ENCODE measurements around the gene C2orf76. TPM values are rescaled to one million over a fixed set of nuclear protein-coding genes. Genes with fewer than 3 reads are reported as not detected.

C2orf76 gene
- total and polyA plus RNA-seq, 2 donors (not counting 1 experiment from before 2014, with no cell fraction given), result 6.9 to 13.6 TPM

DNA sequence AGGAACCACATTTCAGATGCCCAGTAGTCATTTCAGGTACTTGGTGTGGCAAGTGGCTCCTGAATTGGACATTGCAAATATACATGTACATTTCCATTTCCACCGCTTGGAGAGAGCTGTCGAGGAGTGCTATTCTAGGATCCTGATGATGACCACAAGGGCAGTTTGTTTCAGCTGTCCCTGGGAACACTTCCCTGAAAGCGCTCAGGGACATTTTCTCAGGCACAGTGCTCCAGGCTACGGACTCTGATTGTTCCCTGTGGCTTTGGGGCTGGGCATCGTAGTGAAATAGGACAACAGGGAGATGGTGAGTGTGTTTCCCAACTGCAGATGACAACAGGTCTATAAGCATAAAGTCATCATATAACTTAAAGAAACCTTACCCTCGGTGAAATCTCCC is 3.2 kb upstream of the C2orf76 start:
- no peak overlapping the region for H3K4me2 ChIP-seq (replicated peaks; ENCODE audit: low read depth, low read length, poor library complexity, severe bottlenecking)
- peaks cover 21 to 31% of the 10 kb centered on the region in 2 donors for H3K4me1 ChIP-seq (ENCODE audit: control insufficient read depth in 2 of 2, insufficient read depth in 2 of 2, low read length in 2 of 2)
- H3K36me3 ChIP-seq (replicated peaks in 1 of 2; ENCODE audit: control extremely low read depth in 1 of 2, control insufficient read depth in 1 of 2, extremely low read depth in 1 of 2, insufficient read depth in 2 of 2, low read length in 1 of 2), result peaks cover 7 to 53% of the 10 kb centered on the region in 2 experiments
- peaks cover 17% of the 10 kb centered on the region for H4K20me1 ChIP-seq (ENCODE audit: control insufficient read depth, insufficient read depth, low read length, poor library complexity, severe bottlenecking)
- intact Hi-C loops (cut with micrococcal nuclease), result loop anchor here (5.0 kb wide), 2 partner anchors 148 to 852 kb away; partner anchors contain the start of genes STEAP3 and TMEM185B
- H3K9me3 Mint-ChIP-seq (ENCODE audit: insufficient read depth), result peaks cover 2% of the 10 kb centered on the region
- DNase-seq (no peak), ATAC-seq (ENCODE audit: low read depth) (no peak)
- POLR2A ChIA-PET, result no interaction called here
- H3K79me2 ChIP-seq (ENCODE audit: control insufficient read depth, insufficient read depth, low read length), result peaks cover 36% of the 10 kb centered on the region
- H3K27ac Mint-ChIP-seq, result no peak overlapping the region
- H3K4me3 ChIP-seq (ENCODE audit: control extremely low read depth in 1 of 5, extremely low read depth in 1 of 5, insufficient read depth in 1 of 5, low read depth in 2 of 5, low read length in 4 of 5), result no peak overlapping the region
- no peak overlapping the region for H3K4me3 Mint-ChIP-seq
- 95% methylated on average over 3 of the region's 6 CpGs for WGBS (ENCODE audit: insufficient coverage)
- TF ChIP-seq, protein P1, sequence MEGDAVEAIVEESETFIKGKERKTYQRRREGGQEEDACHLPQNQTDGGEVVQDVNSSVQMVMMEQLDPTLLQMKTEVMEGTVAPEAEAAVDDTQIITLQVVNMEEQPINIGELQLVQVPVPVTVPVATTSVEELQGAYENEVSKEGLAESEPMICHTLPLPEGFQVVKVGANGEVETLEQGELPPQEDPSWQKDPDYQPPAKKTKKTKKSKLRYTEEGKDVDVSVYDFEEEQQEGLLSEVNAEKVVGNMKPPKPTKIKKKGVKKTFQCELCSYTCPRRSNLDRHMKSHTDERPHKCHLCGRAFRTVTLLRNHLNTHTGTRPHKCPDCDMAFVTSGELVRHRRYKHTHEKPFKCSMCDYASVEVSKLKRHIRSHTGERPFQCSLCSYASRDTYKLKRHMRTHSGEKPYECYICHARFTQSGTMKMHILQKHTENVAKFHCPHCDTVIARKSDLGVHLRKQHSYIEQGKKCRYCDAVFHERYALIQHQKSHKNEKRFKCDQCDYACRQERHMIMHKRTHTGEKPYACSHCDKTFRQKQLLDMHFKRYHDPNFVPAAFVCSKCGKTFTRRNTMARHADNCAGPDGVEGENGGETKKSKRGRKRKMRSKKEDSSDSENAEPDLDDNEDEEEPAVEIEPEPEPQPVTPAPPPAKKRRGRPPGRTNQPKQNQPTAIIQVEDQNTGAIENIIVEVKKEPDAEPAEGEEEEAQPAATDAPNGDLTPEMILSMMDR (IDR thresholded peaks at IDR 0.05), result no peak
- no peak for TF ChIP-seq EZH2 (IDR thresholded peaks at IDR 0.05; ENCODE audit: borderline replicate concordance, insufficient read depth, low read depth, low read length, poor library complexity, severe bottlenecking)
- CTCF ChIA-PET, result no interaction called here
- no peak overlapping the region for H3K27ac ChIP-seq (ENCODE audit: low read length in 2 of 2)
- no peaks in the 10 kb centered on the region for H3K27me3 Mint-ChIP-seq
- no peaks in the 10 kb centered on the region for H3K27me3 ChIP-seq (replicated peaks in 1 of 4; ENCODE audit: control extremely low read depth in 1 of 4, control insufficient read depth in 3 of 4, insufficient read depth in 4 of 4, low read length in 3 of 4)
- H3K9ac ChIP-seq (ENCODE audit: low read length), result no peak overlapping the region
- H3K4me1 Mint-ChIP-seq, result peaks cover 37% of the 10 kb centered on the region
- no peak overlapping the region for H2AFZ ChIP-seq (ENCODE audit: insufficient read depth, low read depth, low read length, poor library complexity, severe bottlenecking)
- peaks cover 0 to 16% (median 5%) of the 10 kb centered on the region in 3 donors for H3K9me3 ChIP-seq (ENCODE audit: control extremely low read depth in 1 of 3, control insufficient read depth in 2 of 3, insufficient read depth in 1 of 3, low read length in 2 of 3)

DNA sequence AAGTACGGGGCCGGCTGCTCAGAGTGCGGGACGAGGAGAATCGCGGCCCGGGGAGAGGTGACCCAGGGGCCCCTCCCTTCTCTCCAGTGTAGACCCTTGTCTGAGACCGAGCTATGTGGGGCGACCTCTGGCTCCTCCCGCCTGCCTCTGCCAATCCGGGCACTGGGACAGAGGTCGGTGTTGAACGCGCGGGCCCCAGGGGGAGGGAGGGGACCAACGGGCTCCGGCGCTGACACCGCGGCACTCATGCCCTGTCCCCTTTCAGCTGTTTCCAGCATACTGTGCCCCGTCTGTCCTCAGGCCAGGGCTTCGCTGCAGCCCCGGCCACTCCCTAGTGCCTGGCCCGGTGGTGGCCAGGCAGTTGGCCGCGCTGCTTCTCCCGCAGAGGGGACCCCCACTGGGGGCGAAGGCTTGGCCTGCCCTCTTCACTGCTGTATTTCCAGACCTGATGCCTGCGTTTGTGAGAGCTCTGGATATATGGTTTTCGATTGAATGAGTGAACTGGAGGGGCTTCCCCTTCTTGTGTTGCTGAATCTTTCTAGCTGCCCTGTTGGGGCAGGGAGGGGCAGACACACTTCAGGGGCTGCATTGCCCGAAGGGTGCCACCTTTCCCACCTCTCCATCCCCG is 952 bp upstream of the C2orf76 start:
- peak overlapping the region; percentile 94 for H3K9ac ChIP-seq (ENCODE audit: low read length)
- peak overlapping the region; percentile 99 for H3K4me3 Mint-ChIP-seq
- peak overlapping the region; percentile 92 for H3K27ac Mint-ChIP-seq
- H3K36me3 ChIP-seq (replicated peaks in 1 of 2; ENCODE audit: control extremely low read depth in 1 of 2, control insufficient read depth in 1 of 2, extremely low read depth in 1 of 2, insufficient read depth in 2 of 2, low read length in 1 of 2), result peaks cover 5 to 42% of the 10 kb centered on the region in 2 experiments
- H3K4me1 Mint-ChIP-seq, result peaks cover 51% of the 10 kb centered on the region
- peaks cover under 1% of the 10 kb centered on the region for H3K9me3 Mint-ChIP-seq (ENCODE audit: insufficient read depth)
- intact Hi-C loops (cut with micrococcal nuclease), result loop anchor here (2.0 to 5.0 kb wide), 3 partner anchors 145 to 885 kb away; partner anchors contain the start of genes RALB, STEAP3 and TMEM185B
- H3K27ac ChIP-seq (ENCODE audit: low read length in 2 of 2), result peak overlapping the region; percentile 84 to 91
- TF ChIP-seq, protein P1 (IDR thresholded peaks at IDR 0.05), result no peak
- TF ChIP-seq EZH2 (IDR thresholded peaks at IDR 0.05; ENCODE audit: borderline replicate concordance, insufficient read depth, low read depth, low read length, poor library complexity, severe bottlenecking), result no peak
- peaks cover 24 to 40% of the 10 kb centered on the region in 2 donors for H3K4me1 ChIP-seq (ENCODE audit: control insufficient read depth in 2 of 2, insufficient read depth in 2 of 2, low read length in 2 of 2)
- H3K27me3 Mint-ChIP-seq, result no peaks in the 10 kb centered on the region
- peaks cover 44% of the 10 kb centered on the region for H3K79me2 ChIP-seq (ENCODE audit: control insufficient read depth, insufficient read depth, low read length)
- ChIA-PET CTCF (interaction anchor here (1.2 kb wide), 1 partner anchor 809 kb away, joined by 3 read pairs; no protein-coding TSS in a partner anchor), POLR2A (interaction anchor here (0.5 kb wide), 1 partner anchor 14 kb away, joined by 4 read pairs; no protein-coding TSS in a partner anchor)
- ATAC-seq (ENCODE audit: low read depth), result peak; percentile 3
- WGBS (ENCODE audit: insufficient coverage), result 5% methylated on average over 31 of the region's 32 CpGs
- H2AFZ ChIP-seq (ENCODE audit: insufficient read depth, low read depth, low read length, poor library complexity, severe bottlenecking), result peak overlapping the region; percentile 89
- peaks cover 0 to 2% (median 0%) of the 10 kb centered on the region in 3 donors for H3K9me3 ChIP-seq (ENCODE audit: control extremely low read depth in 1 of 3, control insufficient read depth in 2 of 3, insufficient read depth in 1 of 3, low read length in 2 of 3)
- H4K20me1 ChIP-seq (ENCODE audit: control insufficient read depth, insufficient read depth, low read length, poor library complexity, severe bottlenecking), result peaks cover 17% of the 10 kb centered on the region
- H3K27me3 ChIP-seq (replicated peaks in 1 of 4; ENCODE audit: control extremely low read depth in 1 of 4, control insufficient read depth in 3 of 4, insufficient read depth in 4 of 4, low read length in 3 of 4), result no peaks in the 10 kb centered on the region
- peak overlapping the region; percentile 95 for H3K4me2 ChIP-seq (replicated peaks; ENCODE audit: low read depth, low read length, poor library complexity, severe bottlenecking)
- DNase-seq, result no peak
- H3K4me3 ChIP-seq (ENCODE audit: control extremely low read depth in 1 of 5, extremely low read depth in 1 of 5, insufficient read depth in 1 of 5, low read depth in 2 of 5, low read length in 4 of 5), result peak overlapping the region; percentile 61 to 100 (median 94)
